ENCODE measurements around the gene NCS1.
A peak's percentile ranks its signal among the peaks of the same experiment; 100 is the strongest.

NCS1 gene

GRCh38 chr9:130149031-130149430 is 23.2 kb upstream of the NCS1 start:
- DNase-seq: no peak

GRCh38 chr9:130149654-130150286 is 22.4 kb upstream of the NCS1 start:
- no peak for DNase-seq

GRCh38 chr9:130150779-130151382 is 21.3 kb upstream of the NCS1 start:
- DNase-seq: no peak

- DNase-seq: no peak
Observed at GRCh38 chr9:130154816-130155215, 17.4 kb upstream of the NCS1 start.

- no peak for DNase-seq
Observed at GRCh38 chr9:130155647-130156046, 16.6 kb upstream of the NCS1 start.

- no peak for DNase-seq
Observed at GRCh38 chr9:130156672-130157071, 15.5 kb upstream of the NCS1 start.

GRCh38 chr9:130157079-130157478 is 15.1 kb upstream of the NCS1 start:
- DNase-seq: no peak

- no peak for DNase-seq
Observed at GRCh38 chr9:130158001-130158400, 14.2 kb upstream of the NCS1 start.

GRCh38 chr9:130159057-130159456 is 13.1 kb upstream of the NCS1 start:
- DNase-seq: no peak

GRCh38 chr9:130159915-130160670 is 12.1 kb upstream of the NCS1 start:
- no peak for DNase-seq

GRCh38 chr9:130160862-130161470 is 11.2 kb upstream of the NCS1 start:
- DNase-seq: no peak

- no peak for DNase-seq
Observed at GRCh38 chr9:130165579-130165978, 6.6 kb upstream of the NCS1 start.

GRCh38 chr9:130166399-130166798 is 5.8 kb upstream of the NCS1 start:
- DNase-seq: no peak

- DNase-seq: no peak
Observed at GRCh38 chr9:130167927-130168326, 4.3 kb upstream of the NCS1 start.

GRCh38 chr9:130171226-130172148 is 717 bp upstream of the NCS1 start:
- no peak for DNase-seq

GRCh38 chr9:130172858-130173665 is 858 bp downstream of the NCS1 start:
- DNase-seq: peak; percentile 12

GRCh38 chr9:130173666-130173983 is 1.4 kb downstream of the NCS1 start:
- DNase-seq: no peak

- DNase-seq: no peak
Observed at GRCh38 chr9:130174025-130174424, 1.8 kb downstream of the NCS1 start.

GRCh38 chr9:130174920-130175321 is 2.7 kb downstream of the NCS1 start:
- DNase-seq: no peak

GRCh38 chr9:130175355-130175754 is 3.2 kb downstream of the NCS1 start:
- no peak for DNase-seq

GRCh38 chr9:130176760-130177159 is 4.6 kb downstream of the NCS1 start:
- DNase-seq: no peak

Measured in activated CD4-positive, alpha-beta T cell treated with anti-CD3 and anti-CD28 coated beads, Interleukin-2, Interleukin-6, amounts not matched to agents 100 ng/mL and 50 ng/mL, durations not matched to agents 16 hours and 8 hours (primary cell).